ENCODE results near the gene SH3BGRL3. TPM values are rescaled to one million over a fixed set of nuclear protein-coding genes. Genes with fewer than 3 reads are reported as not detected.

SH3BGRL3 gene
- total RNA-seq, 4 donors from 2014 or later, result 52.7 to 81.7 (median 59.8) TPM

Other genes with a start within 250 kb of the SH3BGRL3 start
- gene SLC30A2, start 234.0 kb upstream of the SH3BGRL3 start, total RNA-seq, result under 1 TPM in 1 of 4 donors, not detected in 3; 0.17 TPM
- 1 to 10 TPM in 2 of 4 donors, under 1 TPM in 1, not detected in 1; 0.42 to 4.1 (median 2.1) TPM for gene TRIM63, start 212.5 kb upstream of the SH3BGRL3 start, total RNA-seq
- 1 to 10 TPM; 5.1 to 6.4 (median 5.7) TPM for gene PDIK1L, start 168.3 kb upstream of the SH3BGRL3 start, total RNA-seq
- 10 to 100 TPM in 2 of 4 donors, 1 to 10 TPM in 2; 2.9 to 17.9 (median 11.6) TPM for gene FAM110D, start 121.0 kb upstream of the SH3BGRL3 start, total RNA-seq
- not detected for gene C1orf232, start 111.1 kb upstream of the SH3BGRL3 start, total RNA-seq
- 10 to 100 TPM; 10.4 to 41.6 (median 22.5) TPM for gene ZNF593, start 110.2 kb upstream of the SH3BGRL3 start, total RNA-seq
- not detected for gene ZNF593OS, start 108.3 kb upstream of the SH3BGRL3 start, total RNA-seq
- 1 to 10 TPM; 1.4 to 2.6 (median 1.9) TPM for gene CNKSR1, start 102.6 kb upstream of the SH3BGRL3 start, total RNA-seq
- gene CATSPER4, start 89.5 kb upstream of the SH3BGRL3 start, total RNA-seq, result not detected
- 1 to 10 TPM; 3.0 to 6.3 (median 4.8) TPM for gene CEP85, start 45.9 kb upstream of the SH3BGRL3 start, total RNA-seq
- 10 to 100 TPM in 2 of 4 donors, 1 to 10 TPM in 2; 7.1 to 13.3 (median 10.1) TPM for gene UBXN11, start 26.6 kb downstream of the SH3BGRL3 start, total RNA-seq
- 10 to 100 TPM in 1 of 4 donors, 1 to 10 TPM in 2, not detected in 1; 3.8 to 14.0 (median 7.1) TPM for gene CD52, start 37.9 kb downstream of the SH3BGRL3 start, total RNA-seq
- gene CRYBG2, start 74.0 kb downstream of the SH3BGRL3 start, total RNA-seq, result under 1 TPM in 2 of 4 donors, not detected in 2; 0.42 to 0.86 TPM
- not detected for gene ZNF683, start 92.7 kb downstream of the SH3BGRL3 start, total RNA-seq
- not detected for gene LIN28A, start 130.7 kb downstream of the SH3BGRL3 start, total RNA-seq
- gene DHDDS, start 152.2 kb downstream of the SH3BGRL3 start, total RNA-seq, result 10 to 100 TPM; 28.7 to 38.9 (median 30.4) TPM
- gene HMGN2, start 192.4 kb downstream of the SH3BGRL3 start, total RNA-seq, result 100 to 1,000 TPM; 124 to 263 (median 189) TPM
- gene RPS6KA1, start 249.7 kb downstream of the SH3BGRL3 start, total RNA-seq, result 10 to 100 TPM in 1 of 4 donors, 1 to 10 TPM in 3; 7.0 to 16.7 (median 8.7) TPM

Measured in esophagus muscularis mucosa (tissue), 4 donors.